ENCODE data around the gene BCAN.

BCAN gene

DNA sequence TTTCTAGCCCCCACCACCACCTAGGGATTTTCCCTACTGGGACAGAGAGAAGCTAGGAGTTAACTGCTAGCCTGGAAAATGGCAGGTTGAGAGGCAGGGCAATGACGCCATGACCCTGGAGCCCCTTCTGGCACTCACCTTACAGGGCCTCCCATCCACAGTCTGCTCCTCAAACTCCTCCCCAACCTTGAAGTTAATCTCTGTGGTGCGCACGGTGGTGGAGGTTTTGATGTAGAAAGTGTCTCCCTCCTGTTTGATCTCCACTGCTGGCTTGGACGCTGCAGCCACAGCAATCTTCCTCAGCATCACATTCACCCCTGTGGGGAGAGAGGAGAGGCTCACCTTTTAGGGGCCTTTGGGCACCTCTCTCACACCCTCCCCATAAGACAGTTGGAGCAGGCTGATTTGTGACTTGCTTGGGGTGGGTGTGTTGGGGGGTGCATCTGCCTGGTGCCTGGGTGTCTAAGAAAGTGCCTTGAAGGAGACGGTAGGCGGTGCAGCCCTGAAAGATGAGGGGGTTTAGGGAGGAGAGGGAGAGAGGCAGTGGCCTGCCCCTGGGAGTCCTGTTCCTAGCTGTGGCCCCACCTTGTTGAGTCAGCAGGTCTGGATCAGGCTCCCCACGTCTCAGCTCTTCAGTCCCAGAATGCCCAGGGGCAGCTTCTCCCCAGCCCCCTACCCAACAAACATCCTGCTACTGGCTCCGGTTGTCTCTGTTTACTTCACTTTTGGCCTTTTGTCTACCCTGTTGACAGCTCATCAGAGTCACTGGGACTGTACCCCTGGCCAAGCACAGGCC is 59.0 kb downstream of the BCAN start:
- DNase-seq = no peak

DNA sequence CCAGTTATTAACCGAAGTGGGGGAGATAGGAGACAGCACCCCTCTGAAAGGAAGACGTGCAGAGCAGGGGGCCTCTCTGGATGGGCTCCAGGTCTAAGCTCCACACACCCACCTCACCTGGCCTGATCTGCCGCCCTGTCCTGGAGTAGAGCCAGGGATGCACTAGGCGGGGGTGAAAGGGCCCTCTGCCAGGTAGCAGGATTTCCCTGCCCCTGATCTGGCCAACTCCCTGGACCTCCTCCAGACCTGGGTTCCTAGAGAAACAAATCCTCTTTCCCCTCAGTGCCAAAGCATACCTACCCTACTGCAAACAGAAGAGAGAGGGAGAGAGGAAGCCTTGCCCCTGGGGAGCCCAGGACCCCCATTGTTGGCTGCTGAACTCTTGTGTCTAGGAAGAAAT is 61.4 kb downstream of the BCAN start:
- DNase-seq = no peak

DNA sequence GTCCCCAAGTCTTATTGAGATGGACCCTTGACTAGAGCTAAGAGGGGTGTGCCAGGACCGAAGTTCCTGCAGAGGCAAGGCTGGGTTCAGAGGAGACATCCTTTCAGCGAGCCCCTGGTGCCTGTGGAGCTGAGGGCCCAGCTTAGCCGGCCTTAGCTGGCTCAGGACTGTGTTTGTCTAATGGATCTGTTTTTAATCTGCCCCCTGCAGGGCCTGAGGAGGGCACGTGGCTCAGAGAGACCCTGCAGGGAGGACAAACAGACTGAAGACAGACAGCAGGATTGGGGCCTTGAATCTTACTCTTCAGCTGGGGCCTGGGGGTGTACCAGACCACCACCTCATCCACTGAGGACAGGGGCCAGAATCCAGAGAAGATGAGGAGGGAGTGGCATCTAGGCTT is 61.8 kb downstream of the BCAN start:
- DNase-seq = no peak

DNA sequence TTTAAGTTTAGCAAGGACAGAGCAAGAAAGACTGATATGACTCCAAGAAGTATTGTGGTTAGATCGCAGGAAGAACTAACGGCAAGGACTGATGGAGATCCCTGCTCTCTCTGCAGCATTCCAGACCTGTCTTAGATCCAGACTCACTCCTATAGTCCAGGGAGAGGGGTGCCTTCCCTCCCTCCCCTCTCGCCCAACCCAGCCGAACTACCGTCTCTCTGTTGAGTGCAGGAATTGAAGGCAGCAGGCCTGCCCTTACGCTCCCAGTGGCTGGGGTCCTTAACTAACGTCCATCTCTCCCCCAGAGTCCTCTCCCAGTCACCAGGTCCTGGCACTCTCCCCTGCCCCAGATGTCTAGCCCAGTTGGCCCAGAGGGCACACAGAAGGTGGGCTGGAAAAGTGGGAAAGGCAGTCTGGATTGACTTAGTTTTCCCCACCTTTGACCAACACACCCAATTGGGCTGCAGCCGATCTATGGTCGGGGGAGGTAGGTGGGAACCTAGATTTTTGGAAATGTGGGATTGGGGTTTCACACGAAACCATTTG is 62.3 kb downstream of the BCAN start:
- DNase-seq = no peak

DNA sequence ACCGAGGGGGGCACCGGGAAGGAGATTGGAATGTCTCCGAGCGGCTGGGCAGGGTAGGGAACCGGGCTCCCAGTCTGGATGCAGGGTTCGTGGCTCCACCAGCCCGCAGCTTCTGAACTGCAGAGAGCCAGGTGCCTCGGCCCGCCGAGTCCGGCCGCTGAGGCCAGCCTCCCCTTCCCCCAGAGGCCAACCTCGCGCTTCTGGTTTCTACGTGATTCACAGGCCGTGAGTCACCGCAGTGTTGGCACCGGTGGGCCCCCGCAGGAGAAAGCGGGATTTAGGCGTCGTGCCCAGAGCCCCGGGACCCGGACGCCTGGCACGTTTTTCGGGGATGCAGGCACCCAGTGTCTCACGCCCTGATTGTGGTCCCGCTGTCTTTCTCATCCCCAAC is 63.0 kb downstream of the BCAN start:
- no peak for DNase-seq

DNA sequence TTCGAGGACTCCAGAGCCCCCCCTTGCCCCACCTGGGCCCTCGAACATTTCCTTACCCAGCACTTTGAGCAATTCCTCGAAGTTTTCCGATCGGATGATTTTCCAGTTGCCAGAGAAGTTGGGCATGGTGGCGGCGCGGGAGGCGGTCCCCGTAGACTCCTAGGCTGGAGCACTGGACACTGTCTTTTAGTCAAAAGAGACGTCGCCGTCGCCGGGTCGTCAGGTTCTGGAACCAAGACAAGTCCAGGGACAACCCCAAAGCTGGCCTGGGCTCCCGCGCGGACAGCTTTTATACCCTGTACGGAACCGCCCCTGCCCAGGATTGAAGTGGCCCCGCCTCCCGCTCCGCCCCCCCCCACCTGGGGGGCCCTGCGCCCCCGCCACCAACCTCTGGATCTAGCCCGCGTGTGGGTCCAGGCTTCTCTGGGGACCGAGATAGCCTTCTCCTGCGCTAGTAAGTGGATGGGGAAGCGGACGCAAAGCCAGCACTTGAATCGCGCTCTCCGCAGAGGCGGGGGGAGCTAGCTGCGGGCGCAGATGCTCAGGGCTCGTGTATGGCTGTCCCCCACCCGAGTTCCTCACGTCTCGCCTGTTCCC is 63.5 kb downstream of the BCAN start, which contains the start of gene CRABP2:
Gene CRABP2 (minus strand): TSS at position 263 of the 597 bp plus-strand sequence. CDS start 137 bp downstream, at position 126.
- no peak for DNase-seq

DNA sequence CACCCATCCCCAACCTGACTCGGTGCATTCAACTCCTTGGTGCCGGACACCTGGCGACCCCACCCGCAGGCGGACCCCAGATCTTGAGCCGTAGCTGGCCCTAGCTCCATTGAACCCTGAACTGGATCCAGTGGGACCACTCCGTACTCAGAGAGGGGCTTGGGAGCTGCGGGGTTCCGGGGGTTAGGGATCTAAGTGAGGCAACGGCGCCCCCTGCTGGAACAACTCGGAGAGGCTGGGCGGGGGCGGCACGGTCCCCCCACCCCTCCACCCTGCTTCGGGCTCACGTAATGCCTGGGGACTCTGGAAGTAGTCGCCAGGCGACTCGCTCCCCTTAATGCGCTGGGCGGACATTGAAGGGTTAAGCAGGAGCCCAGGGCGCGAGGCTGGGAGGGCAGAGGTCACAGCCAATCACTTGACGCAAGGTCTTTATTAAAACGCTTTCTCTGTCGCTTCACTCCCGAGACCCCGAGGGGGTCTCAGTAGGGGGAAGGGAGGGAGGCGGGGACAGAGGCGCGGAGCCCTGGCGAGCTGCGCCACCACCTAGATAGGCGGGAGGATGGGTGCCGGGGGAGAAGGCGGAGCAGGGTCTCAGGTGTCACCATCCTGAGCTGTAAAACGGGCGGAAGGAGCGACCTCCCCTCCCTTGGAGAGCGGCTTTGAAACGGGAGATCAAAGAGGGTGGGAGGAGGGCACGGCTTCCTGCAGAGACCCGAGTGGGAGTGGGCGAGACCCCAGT is 64.2 kb downstream of the BCAN start:
- no peak for DNase-seq

DNA sequence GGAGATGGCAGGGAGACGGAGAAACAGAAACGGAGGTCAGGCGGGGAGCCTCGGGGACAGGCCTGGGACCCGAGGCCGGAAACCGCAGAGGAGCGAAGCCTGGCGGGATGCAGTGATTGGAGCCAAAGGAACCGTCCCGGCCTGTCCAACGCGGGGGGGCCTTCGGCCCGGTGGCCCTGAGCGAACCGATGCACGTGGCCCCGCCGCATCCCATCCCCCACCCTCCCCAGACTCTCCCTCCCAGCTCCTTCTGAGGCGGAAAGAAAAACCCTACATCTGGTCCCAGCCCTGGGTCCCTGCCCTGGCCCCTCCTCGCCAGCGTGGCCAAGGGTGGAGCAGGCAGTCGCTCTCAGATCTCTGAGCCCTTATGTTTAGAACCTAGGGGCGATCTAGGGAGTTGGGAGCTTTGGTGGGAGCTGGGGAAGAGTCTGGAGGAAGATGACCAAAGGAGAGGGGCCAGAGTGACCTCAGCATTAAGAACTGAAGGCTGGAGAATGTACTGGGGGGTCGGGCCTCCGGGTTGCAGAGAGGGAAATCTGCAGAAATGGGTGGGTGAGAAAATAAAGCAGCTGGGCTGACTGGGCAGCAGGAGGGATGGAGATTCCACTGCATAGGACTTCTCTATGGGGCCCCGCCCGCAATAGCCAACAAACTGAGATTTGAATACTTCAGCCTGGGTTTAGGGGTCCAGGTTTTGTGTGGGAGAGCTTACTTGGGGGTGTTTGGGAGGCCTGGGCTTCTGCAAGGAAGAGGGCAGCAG is 64.9 kb downstream of the BCAN start:
- no peak for DNase-seq

DNA sequence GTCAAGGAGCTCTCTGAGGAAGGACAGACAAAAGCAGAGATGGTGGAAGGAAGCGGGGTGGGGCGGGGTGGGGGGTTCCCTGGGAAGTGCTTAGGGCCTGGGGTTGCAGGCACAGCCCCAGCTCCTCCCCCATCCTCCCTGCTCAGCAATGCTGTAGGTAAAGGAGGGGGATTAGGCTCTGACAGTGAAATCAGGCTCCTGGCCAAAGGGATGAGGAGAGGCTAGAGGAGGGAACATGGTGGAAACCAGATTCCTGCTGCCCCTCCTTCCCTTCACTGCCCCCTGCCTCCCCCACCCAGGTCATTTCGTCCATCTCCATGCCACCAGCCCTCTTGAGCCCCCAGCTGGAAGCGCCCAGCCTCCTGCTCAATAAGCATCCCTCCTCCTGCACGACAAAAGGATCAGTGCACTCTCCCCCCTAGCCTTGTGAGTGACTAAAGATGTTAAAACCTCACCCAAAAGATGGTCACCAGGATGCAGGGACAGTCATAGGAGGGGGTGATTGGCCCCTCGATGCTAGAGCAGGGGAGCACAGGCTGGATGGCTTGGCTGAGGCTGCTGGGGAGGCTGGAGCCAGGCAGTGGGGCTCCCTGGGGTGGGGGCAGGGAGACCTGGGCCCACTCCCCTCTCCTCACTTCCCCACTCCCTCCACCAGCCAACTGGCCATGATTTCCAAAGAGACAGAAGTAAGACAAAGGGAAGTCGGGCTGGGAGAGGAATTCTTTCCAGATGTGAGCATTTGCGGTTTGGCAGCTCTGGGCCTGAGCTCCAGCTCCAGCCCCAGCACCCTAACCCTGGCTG is 65.7 kb downstream of the BCAN start:
- DNase-seq = no peak

DNA sequence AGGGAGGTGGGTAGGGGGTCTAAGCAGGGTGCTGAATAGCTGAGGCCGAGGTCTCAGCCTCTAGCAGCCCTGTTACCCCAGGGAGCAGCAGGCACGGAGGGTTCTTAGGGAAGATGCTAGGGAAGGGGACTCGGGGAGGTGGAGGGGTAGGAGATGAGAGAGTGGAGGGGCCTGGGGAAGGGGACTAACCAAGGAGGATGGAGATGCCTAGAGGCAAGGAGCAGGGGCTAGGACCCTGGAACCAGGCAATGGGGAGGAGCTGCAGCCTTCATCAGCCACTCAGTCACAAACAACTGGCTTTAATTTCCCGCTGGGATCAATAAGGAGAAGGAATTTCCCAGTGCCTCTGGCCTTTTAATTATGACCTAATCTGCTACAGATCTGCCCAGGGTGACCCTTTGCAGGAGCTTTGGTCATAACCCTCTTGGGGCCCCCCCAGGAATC is 66.3 kb downstream of the BCAN start:
- DNase-seq = no peak

DNA sequence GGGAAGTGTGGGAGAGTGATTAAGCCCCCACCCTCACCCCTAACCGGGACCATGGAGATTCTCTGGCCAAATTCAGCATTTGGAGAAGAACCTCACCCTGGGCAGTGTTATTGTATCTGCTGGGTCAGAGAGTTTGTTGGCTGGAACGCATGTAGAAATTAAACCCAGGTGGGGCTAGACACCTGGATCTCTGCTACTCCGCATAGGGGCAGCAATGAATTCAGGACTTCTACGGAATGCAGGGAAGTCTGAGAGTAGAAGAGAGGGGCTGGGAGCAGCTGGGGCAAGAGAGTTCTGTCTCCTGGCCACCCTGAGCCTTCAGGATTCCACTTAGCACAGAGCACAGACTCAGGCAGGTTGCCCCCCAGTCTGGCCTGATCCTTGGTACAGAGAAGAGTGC is 67.1 kb downstream of the BCAN start:
- no peak for DNase-seq

Data from cortex of kidney (tissue), 1 donor.